DND-41 (cell line): ENCODE results near the gene NELFB.
A peak's percentile ranks its signal among the peaks of the same experiment; 100 is the strongest.

ENCODE experiments used
- ATAC-seq: fragments of 200-7000 bp; cut with Tn5 transposase; 3 replicates; pipeline ENCODE4 v1.9.1; 2021; ENCODE audit warnings: low read depth; ENCODE audit not compliant: insufficient read depth
- DNase-seq: peaks from one replicate; pipeline ENCODE4 v3.0.0-alpha.2; 2020
- H2AFZ ChIP-seq: 2 replicates; pipeline ENCODE4 v1.6.0; 2012; ENCODE audit warnings: low read depth, low read length
- H3K27ac ChIP-seq: 2 replicates; pipeline ENCODE4 v1.5.1; 2012; ENCODE audit warnings: low read length, inconsistent platforms
- H3K27me3 ChIP-seq: fragments of 200-600 bp; sonication (generic); 2 replicates; pipeline ENCODE4 v1.6.0; 2012; ENCODE audit warnings: low read length, mild to moderate bottlenecking, inconsistent platforms; ENCODE audit not compliant: insufficient read depth, poor library complexity
- H3K36me3 ChIP-seq: 2 replicates; pipeline ENCODE4 v1.5.1; 2012; ENCODE audit warnings: low read length, inconsistent platforms; ENCODE audit not compliant: insufficient read depth
- H3K4me1 ChIP-seq: 2 replicates; pipeline ENCODE4 v1.5.1; 2012; ENCODE audit warnings: mild to moderate bottlenecking, low read length; ENCODE audit not compliant: insufficient read depth
- H3K4me2 ChIP-seq: 2 replicates; pipeline ENCODE4 v1.6.0; 2012; ENCODE audit warnings: mild to moderate bottlenecking, moderate library complexity, low read length, inconsistent platforms; ENCODE audit not compliant: insufficient read depth
- H3K4me3 ChIP-seq, 2 experiments: fragments of 200-600 bp in 1 of 2; shearing (Covaris generic) in 1 of 2; 2 replicates each; pipeline ENCODE4 v1.5.1; 2012 to 2016; ENCODE audit warnings: inconsistent platforms in 2 of 2, low read length in 2 of 2, mild to moderate bottlenecking in 2 of 2, low read depth in 1 of 2, moderate library complexity in 1 of 2
- H3K79me2 ChIP-seq: 2 replicates; pipeline ENCODE4 v1.6.0; 2012; ENCODE audit warnings: low read length, inconsistent platforms; ENCODE audit not compliant: insufficient read depth
- H3K9ac ChIP-seq: 2 replicates; pipeline ENCODE4 v1.6.0; 2012; ENCODE audit warnings: low read depth, mild to moderate bottlenecking, inconsistent platforms, low read length, moderate library complexity
- H3K9me3 ChIP-seq: 2 replicates; pipeline ENCODE4 v1.5.1; 2012; ENCODE audit warnings: low read length, moderate library complexity, mild to moderate bottlenecking, inconsistent platforms; ENCODE audit not compliant: insufficient read depth, severe bottlenecking
- H4K20me1 ChIP-seq: 2 replicates; pipeline ENCODE4 v1.6.0; 2012; ENCODE audit warnings: low read length; ENCODE audit not compliant: insufficient read depth
- EZH2 ChIP-seq: IDR thresholded peaks from 3 replicates; pipeline ENCODE4 v1.6.1; 2012; ENCODE audit warnings: borderline replicate concordance, low read depth, mild to moderate bottlenecking, moderate library complexity, low read length, inconsistent platforms; ENCODE audit not compliant: severe bottlenecking
- TF ChIP-seq, protein P1 (sequence below): IDR thresholded peaks from 2 replicates; pipeline ENCODE4 v1.5.1; 2012; ENCODE audit warnings: borderline replicate concordance, low read length, moderate library complexity, mild to moderate bottlenecking; ENCODE audit not compliant: poor library complexity, severe bottlenecking; ENCODE audit errors: extremely low read depth

NELFB gene

DNA sequence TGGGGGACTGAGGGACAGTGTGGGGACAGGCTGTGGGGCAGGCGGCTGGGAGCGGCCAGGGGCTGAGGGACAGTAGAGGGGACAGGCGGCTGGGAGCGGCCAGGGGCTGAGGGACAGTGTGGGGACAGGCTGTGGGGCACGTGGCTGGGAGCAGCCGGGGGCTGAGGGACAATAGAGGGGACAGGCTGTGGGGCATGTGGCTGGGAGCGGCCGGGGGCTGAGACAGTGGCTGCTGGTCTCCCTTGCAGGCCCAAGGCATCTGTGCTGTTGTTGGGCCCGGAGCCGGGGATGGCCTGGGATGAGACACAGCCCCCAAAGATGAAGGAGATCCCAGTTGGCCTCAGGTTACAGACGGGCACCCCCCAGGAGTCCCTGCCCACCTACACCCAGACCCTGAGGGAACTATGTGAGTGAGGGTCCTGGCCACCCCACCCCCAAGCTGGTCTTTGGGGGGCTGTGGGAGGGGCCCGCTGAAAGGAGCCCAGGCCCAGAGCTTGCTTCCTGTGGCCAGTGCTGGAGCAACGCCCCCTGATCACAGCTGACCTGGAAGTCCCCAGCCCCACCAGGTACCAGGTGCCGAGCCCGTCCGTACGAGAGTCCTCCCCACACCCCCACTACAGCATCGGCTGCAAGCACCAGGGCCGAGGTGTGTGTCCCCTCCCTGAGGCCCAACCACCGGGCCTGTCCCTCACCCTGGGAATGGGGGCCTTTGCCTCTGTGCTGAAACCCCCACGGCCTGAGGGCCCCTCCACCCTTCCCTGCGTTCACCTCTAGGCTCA, 3.4 kb upstream of the NELFB start:
- Histone ChIP-seq H4K20me1 (peaks cover 11% of the 10 kb centered on the region), H3K4me2 (no peak overlapping the region), H3K9me3 (no peaks in the 10 kb centered on the region), H3K36me3 (peaks cover 12% of the 10 kb centered on the region), H3K79me2 (peaks cover 21% of the 10 kb centered on the region), H3K4me1 (peaks cover 26% of the 10 kb centered on the region), H2AFZ (no peak overlapping the region), H3K27ac (no peak overlapping the region), H3K27me3 (no peaks in the 10 kb centered on the region), H3K9ac (no peak overlapping the region), H3K4me3 (no peak overlapping the region)
- no peak for TF ChIP-seq EZH2
- TF ChIP-seq, protein P1, sequence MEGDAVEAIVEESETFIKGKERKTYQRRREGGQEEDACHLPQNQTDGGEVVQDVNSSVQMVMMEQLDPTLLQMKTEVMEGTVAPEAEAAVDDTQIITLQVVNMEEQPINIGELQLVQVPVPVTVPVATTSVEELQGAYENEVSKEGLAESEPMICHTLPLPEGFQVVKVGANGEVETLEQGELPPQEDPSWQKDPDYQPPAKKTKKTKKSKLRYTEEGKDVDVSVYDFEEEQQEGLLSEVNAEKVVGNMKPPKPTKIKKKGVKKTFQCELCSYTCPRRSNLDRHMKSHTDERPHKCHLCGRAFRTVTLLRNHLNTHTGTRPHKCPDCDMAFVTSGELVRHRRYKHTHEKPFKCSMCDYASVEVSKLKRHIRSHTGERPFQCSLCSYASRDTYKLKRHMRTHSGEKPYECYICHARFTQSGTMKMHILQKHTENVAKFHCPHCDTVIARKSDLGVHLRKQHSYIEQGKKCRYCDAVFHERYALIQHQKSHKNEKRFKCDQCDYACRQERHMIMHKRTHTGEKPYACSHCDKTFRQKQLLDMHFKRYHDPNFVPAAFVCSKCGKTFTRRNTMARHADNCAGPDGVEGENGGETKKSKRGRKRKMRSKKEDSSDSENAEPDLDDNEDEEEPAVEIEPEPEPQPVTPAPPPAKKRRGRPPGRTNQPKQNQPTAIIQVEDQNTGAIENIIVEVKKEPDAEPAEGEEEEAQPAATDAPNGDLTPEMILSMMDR = no peak
- no peak for DNase-seq
- no peak for ATAC-seq

- DNase-seq (no peak), ATAC-seq (no peak)
- H3K4me1 ChIP-seq = peaks cover 31% of the 10 kb centered on the region
- H3K27me3 ChIP-seq = no peaks in the 10 kb centered on the region
- no peak overlapping the region for H3K27ac ChIP-seq
- peaks cover 14% of the 10 kb centered on the region for H4K20me1 ChIP-seq
- H3K4me3 ChIP-seq = no peak overlapping the region
- peaks cover 17% of the 10 kb centered on the region for H3K36me3 ChIP-seq
- no peak for TF ChIP-seq EZH2
- TF ChIP-seq, protein P1 = no peak
- 0 out of 2 replicates have a peak overlapping the region, but pooled peaks have one; percentile 94 for H3K4me2 ChIP-seq
- H2AFZ ChIP-seq = no peak overlapping the region
- H3K9me3 ChIP-seq = no peaks in the 10 kb centered on the region
- H3K79me2 ChIP-seq = peaks cover 28% of the 10 kb centered on the region
- H3K9ac ChIP-seq = peak overlapping the region; percentile 91; the same call in 1 of the 2 replicates
Measured at GRCh38 chr9:137252555-137253506, 2.3 kb upstream of the NELFB start.

GRCh38 chr9:137253717-137254623, 1.2 kb upstream of the NELFB start:
- Histone ChIP-seq H3K79me2 (peaks cover 35% of the 10 kb centered on the region), H4K20me1 (peaks cover 14% of the 10 kb centered on the region), H3K9me3 (no peaks in the 10 kb centered on the region), H3K27me3 (no peaks in the 10 kb centered on the region), H3K4me1 (peaks cover 31% of the 10 kb centered on the region), H2AFZ (peak overlapping the region; percentile 90), H3K9ac (peak overlapping the region; percentile 91), H3K4me3 (peak overlapping the region; percentile 51 to 91), H3K27ac (peak overlapping the region; percentile 73; the same call in 1 of the 2 replicates), H3K36me3 (peaks cover 24% of the 10 kb centered on the region), H3K4me2 (peak overlapping the region; percentile 94)
- ATAC-seq = no peak; the same call in 2 of the 3 replicates
- DNase-seq = no peak
- TF ChIP-seq, protein P1 = no peak
- no peak for TF ChIP-seq EZH2
